Smooth muscle cell of the brain vasculature (primary cell): ENCODE data around the gene SERPINB10.
"Not testable (repeated sequence)": the region's sequence is repeated elsewhere in the genome, so short reads cannot be mapped to it uniquely, and the experiment has no call there.

Experiments
- DNase-seq: peaks from one replicate; pipeline ENCODE4 v3.0.0-alpha.2; 2012; ENCODE audit warnings: low read depth, low spot score

SERPINB10 gene

GRCh38 chr18:63890950-63891304, 16.8 kb upstream of the SERPINB10 start:
- DNase-seq = no peak

GRCh38 chr18:63892566-63892965, 15.2 kb upstream of the SERPINB10 start:
- no peak for DNase-seq

DNA sequence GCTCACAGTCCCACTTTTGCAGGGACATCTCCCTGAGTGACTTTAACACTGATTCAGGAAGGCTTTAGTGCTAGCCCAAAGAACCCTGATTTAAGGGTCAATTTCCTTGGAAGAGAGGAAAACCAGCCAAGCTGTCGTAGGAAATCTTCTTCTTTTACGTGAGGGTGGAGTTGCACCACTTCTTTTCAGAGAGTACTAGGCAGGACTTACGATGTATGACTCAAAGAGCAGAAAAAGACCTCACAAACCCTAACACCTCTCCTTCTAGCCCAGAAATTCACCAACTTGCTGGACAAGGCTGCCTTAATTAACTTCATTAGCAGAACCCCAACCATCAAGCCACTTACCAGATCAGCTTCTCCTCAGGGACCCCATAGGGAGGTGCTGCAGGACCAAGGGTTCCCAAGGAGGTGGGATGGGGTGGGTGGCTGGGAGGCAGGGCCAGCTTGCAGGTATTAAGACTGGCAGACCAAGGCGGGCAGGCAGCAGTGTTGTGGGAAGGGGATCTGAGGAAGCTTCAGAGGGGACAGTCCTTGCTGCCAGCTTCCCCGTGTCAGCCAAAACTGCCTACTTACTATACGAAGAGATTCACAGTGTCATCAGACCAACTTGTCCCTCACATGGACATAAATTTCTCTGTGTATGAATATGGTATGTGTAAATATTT, 13.5 kb upstream of the SERPINB10 start:
- no peak for DNase-seq

DNA sequence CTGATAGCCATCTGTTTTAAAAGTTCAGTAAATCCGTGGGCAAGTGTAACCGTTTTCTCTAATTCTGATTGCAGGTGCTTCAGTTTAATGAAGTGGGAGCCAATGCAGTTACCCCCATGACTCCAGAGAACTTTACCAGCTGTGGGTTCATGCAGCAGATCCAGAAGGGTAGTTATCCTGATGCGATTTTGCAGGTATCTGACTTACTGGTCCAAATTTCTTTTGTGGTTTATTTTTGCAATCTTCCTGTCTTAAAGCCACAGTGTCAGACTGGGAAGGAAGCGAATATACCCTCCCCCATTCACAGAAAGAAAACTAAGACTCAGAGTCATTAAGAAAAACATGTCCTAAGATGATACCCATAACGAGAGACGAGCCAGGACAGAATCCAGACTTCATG, 12.6 kb upstream of the SERPINB10 start:
- no peak for DNase-seq

GRCh38 chr18:63897072-63897471, 10.7 kb upstream of the SERPINB10 start:
- no peak for DNase-seq

- DNase-seq = no peak
These were observed 8.6 kb upstream of the SERPINB10 start for GRCh38 chr18:63899206-63899605.

- no peak for DNase-seq
These were observed 3.7 kb upstream of the SERPINB10 start for GRCh38 chr18:63903851-63904570.

GRCh38 chr18:63904694-63905093, 3.1 kb upstream of the SERPINB10 start:
- no peak for DNase-seq

- DNase-seq = no peak
These were observed 2.4 kb upstream of the SERPINB10 start for GRCh38 chr18:63905361-63905760.

DNA sequence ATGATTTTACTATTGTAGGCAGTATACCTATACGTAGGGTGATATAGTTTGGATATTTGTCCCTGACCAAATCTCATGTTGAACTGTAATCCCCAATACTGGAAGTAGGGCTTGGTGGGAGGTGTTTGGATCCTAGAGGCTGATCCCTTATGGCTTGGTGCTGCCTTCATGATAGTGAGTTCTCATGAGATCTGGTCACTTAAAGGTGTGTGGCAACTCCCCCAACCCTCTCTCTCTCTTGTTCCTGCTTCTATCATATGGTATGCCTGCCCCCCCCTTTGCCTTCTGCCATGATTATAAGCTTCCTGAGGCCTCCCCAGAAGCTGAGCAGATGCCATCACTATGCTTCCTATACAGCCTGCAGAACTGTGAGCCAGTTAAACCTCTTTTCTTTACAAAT, 1.7 kb upstream of the SERPINB10 start:
- no peak for DNase-seq

DNA sequence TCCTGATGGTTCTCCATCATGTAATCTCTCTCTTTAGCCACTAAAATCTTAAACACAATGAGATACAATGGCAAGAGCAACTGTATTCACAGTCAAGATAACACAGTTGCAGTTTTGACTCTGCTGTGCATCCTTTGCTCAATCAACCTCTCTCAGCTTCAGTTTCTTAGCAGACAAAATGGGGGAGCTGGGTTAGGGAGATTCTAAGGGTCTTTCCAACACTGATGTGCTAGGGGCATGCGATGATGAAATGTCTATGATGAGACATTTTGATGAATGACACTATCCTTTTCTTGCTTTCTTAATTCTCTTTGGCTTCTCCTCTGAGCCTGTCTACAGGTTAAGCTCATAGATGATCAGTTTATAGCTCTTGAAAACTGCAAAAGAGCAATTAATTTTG, 1.1 kb downstream of the SERPINB10 start:
- DNase-seq = no peak

DNA sequence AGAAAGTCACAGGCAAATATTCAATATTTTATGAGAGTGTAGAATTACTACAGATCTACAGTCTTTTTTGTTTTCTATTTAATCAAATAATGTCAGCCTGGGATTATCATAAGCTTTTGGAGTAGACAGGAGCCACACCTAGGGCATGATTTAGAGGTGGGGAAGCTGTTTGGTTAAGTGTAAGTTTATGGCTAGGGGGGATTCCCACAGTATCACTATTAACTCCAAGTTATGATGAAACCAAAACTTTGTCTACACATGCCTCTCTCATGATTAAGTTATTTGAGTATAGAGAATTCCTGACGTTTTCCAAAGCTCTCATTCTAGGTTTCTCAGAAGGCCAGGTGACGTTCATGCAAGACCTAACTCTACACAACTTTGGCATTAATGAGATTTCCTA, 2.1 kb downstream of the SERPINB10 start:
- DNase-seq = no peak

- no peak for DNase-seq
These were observed 10.1 kb downstream of the SERPINB10 start for GRCh38 chr18:63917817-63918216.

GRCh38 chr18:63922049-63922448, 14.3 kb downstream of the SERPINB10 start:
- no peak for DNase-seq

- DNase-seq = no peak
These were observed 16.8 kb downstream of the SERPINB10 start for GRCh38 chr18:63924551-63924950.

GRCh38 chr18:63928331-63928730, 20.6 kb downstream of the SERPINB10 start:
- DNase-seq = no peak

GRCh38 chr18:63929369-63929768, 21.6 kb downstream of the SERPINB10 start:
- DNase-seq = not testable (repeated sequence)

DNA sequence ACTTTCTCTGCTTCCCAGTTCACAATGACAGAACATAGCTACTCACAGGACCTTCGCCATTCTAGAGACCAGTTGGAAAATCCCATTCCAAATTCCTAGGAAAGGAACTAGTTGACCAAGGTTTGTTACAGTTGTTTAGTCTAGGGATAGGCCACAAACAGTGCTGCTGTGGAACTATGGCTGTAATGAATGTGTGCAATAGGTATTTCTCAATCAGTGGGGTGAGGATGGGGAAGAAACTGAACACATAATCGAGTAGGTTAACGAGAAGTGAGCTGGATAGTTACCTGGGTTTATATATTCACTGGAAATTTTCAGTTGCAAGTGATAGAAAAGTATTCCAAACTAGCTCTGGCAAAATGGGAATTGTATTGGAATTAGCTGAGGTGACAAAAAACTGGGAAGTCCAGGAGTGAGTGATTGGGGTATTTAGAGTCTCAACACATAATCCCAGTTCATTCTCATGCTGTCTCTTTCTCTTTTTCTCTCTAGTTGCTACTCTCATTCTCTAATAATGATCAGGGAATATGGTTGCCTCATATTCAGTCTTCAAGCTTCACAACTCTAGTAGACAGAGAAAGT, 23.1 kb downstream of the SERPINB10 start:
- no peak for DNase-seq

GRCh38 chr18:63936156-63936931, 28.6 kb downstream of the SERPINB10 start:
- DNase-seq = no peak

DNA sequence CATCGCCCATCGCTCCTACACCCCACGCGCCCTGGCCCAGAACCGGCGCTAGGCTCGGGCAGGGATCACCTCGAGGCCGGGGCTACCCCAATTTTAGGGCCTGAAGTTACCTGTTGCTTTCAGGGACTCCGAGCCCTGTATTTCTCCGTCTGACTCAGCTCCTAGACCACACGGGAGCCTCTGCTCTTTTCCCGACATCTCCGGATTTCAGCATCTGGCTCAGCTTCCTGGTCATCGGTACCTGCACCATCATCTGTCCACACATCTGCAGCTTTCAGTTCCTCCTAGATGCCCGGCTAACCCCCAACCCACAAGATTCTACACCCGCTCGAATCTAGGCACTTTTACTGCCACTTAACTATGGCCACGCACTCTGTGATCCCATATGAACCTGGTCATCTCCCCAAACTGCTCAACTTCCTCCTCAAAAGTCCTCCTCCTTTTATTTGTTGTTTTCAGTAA, 29.2 kb downstream of the SERPINB10 start:
- DNase-seq = no peak

DNA sequence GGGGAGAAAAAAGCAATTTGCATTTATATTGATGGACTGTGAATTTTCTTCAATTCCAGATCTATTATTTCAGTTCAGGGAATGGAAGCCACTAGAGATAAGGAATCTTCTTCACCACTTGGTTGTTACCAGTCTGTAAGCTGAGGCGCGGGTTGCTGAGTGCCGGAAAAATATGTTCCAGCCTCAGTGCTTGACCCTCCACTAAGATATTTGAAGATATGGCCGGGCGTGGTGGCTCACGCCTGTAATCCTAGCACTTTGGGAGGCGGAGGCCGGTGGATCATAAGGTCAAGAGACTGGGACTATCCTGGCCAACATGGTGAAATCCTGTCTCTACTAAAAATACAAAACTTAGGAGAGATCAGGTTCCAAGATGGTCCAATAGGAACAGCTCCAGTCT, 32.2 kb downstream of the SERPINB10 start:
- DNase-seq = no peak

GRCh38 chr18:63940543-63941050, 32.8 kb downstream of the SERPINB10 start:
- not testable (repeated sequence) for DNase-seq
